Body of pancreas (tissue), 4 donors: ENCODE measurements around the gene ZNF804B.

ENCODE experiments used
- POLR2A ChIP-seq, 3 donors: fragments of 450-650 bp; IDR thresholded peaks; one replicate each; pipeline ENCODE4 v1.6.1; 2016; ENCODE audit warnings: antibody characterized with exemption in 3 of 3, mild to moderate bottlenecking in 2 of 3
- TF ChIP-seq, protein P1 (sequence below), 7 experiments: fragments of 450-650 bp in 4 of 7; fragments of 200-600 bp in 3 of 7; sonication (generic) in 3 of 7; IDR thresholded peaks; one replicate each; pipeline ENCODE4 v1.5.1; 2016 to 2019; ENCODE audit warnings: antibody characterized with exemption in 7 of 7

DNA sequence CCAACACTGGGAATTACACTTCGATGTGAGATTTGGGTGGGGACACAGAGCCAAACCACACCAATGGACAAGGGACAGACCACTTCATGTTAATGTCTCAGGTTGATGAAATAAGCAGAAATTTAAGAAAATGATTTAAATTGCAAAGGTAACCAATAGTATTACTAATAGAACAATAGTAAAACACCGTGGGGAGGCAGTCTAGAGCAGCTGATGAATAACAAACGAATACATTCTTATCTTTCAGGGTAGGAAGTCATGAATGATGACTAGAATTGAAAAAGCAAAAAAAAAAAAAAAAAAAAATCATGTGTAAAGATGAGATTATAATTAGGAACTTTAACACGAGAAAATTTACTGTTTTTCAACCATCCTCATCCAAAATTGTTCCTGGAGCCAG lies 207.9 kb downstream of the ZNF804B start:
- TF ChIP-seq, protein P1, sequence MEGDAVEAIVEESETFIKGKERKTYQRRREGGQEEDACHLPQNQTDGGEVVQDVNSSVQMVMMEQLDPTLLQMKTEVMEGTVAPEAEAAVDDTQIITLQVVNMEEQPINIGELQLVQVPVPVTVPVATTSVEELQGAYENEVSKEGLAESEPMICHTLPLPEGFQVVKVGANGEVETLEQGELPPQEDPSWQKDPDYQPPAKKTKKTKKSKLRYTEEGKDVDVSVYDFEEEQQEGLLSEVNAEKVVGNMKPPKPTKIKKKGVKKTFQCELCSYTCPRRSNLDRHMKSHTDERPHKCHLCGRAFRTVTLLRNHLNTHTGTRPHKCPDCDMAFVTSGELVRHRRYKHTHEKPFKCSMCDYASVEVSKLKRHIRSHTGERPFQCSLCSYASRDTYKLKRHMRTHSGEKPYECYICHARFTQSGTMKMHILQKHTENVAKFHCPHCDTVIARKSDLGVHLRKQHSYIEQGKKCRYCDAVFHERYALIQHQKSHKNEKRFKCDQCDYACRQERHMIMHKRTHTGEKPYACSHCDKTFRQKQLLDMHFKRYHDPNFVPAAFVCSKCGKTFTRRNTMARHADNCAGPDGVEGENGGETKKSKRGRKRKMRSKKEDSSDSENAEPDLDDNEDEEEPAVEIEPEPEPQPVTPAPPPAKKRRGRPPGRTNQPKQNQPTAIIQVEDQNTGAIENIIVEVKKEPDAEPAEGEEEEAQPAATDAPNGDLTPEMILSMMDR (IDR thresholded peaks at IDR 0.05) = no peak
- TF ChIP-seq POLR2A (IDR thresholded peaks at IDR 0.05) = no peak
